ENCODE data around the gene NELL2.

Gene NELL2

DNA sequence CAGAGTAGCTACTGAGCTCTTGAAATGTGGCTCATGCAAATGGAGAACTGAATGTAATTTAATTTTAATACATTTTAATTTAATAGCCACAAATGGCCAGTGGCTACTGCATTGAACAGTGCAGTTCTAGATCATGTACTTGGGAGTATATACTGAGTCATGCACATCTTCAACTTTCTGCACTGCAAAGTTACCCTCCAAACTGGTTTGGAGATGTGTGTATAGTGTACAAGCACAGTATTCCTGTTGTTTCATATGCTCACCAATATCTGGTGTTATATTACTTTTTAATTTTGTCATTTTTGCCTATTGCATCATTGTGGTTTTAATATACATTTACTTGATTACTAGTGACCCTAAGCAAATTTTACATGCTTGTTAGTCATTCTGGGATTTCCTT, 372.8 kb downstream of the NELL2 start:
- no peaks in the 10 kb centered on the region for H3K27me3 Mint-ChIP-seq
- H3K27ac Mint-ChIP-seq = no peak overlapping the region
- peak; percentile 52 for ATAC-seq
- DNase-seq = no peak
- no peaks in the 10 kb centered on the region for H3K4me1 Mint-ChIP-seq
- peaks cover 0 to 7% of the 10 kb centered on the region in 2 donors for H3K9me3 Mint-ChIP-seq
- no peak overlapping the region for H3K4me3 Mint-ChIP-seq

DNA sequence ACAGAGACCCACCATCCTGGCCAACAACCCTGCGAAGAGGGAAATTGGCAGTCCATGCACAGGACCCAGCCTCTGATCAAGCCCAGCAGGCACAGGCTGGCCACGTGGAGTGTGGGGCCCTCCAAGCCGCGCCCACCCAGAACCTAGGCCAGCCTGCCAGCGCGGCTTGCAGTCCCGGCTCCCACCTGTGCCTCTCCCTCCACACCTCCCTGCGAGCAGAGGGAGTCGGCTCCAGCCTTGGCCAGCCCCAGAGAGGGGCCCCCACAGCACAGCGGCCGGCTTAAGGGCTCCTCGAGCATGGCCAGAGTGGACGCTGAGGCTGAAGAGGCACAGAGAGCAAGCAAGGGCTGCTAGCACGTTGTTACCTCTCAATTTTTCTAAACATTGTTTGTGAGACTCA, 373.4 kb downstream of the NELL2 start:
- Mint-ChIP-seq H3K4me3 (no peak overlapping the region), H3K27me3 (no peaks in the 10 kb centered on the region), H3K27ac (peak overlapping the region in 1 of 2 donors; percentile 19), H3K9me3 (peaks cover 0 to 7% of the 10 kb centered on the region in 2 donors), H3K4me1 (no peaks in the 10 kb centered on the region)
- peak; percentile 37 for ATAC-seq
- DNase-seq = peak in 1 of 2 donors; percentile 9

DNA sequence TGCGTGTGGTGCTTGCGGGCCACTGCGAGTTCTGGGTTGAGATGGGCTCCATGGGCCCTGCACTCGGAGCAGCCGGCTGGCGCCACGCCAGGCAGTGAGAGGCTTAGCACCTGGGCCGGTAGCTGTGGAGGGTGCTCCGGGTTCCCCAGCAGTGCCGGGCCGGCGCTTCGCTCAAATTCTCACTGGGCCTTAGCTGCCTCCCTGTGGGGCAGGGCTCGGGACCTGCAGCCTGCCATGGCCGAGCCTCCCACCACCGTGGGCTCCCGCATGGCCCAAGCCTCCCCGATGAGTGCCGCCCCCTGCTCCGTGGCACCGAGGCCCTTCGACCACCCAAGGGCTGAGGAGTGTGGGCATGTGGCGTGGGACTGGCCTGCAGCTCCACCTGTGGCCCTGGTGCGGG, 375.7 kb downstream of the NELL2 start:
- Mint-ChIP-seq H3K27ac (peak overlapping the region in 1 of 2 donors; percentile 80), H3K9me3 (peaks cover 0 to 7% of the 10 kb centered on the region in 2 donors), H3K4me1 (no peaks in the 10 kb centered on the region), H3K4me3 (no peak overlapping the region), H3K27me3 (no peaks in the 10 kb centered on the region)
- DNase-seq (no peak), ATAC-seq (peak; percentile 42)

DNA sequence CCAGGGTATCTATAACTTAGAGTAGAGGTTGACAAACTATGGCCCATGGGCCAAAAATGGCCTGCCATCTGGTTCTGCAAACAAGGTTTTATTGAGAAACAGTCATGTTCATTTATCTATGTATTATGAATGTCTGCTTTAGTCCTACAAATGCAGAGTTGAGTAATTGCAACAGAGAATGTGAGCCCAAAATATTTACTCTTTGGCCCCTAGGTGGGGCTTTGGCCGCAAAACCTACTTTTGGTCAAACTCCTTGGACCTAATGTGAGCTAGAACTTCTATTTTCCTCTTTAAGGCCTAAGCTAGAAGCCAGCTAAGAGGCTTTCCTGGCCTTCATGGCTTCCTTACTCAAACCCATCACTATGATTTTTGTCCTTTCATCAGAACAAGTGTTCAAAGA, 379.1 kb downstream of the NELL2 start:
- H3K27me3 Mint-ChIP-seq = peaks cover 16% of the 10 kb centered on the region
- no peak for DNase-seq
- ATAC-seq = no peak
- H3K4me1 Mint-ChIP-seq = no peaks in the 10 kb centered on the region
- no peak overlapping the region for H3K4me3 Mint-ChIP-seq
- peaks cover 0 to 11% of the 10 kb centered on the region in 2 donors for H3K9me3 Mint-ChIP-seq
- no peak overlapping the region for H3K27ac Mint-ChIP-seq

GRCh38 chr12:44490181-44490580, 385.9 kb downstream of the NELL2 start:
- DNase-seq (no peak), ATAC-seq (no peak)
- H3K4me3 Mint-ChIP-seq = no peak overlapping the region
- peaks cover 0 to 14% of the 10 kb centered on the region in 2 donors for H3K9me3 Mint-ChIP-seq
- H3K27me3 Mint-ChIP-seq = peaks cover 30% of the 10 kb centered on the region
- no peaks in the 10 kb centered on the region for H3K4me1 Mint-ChIP-seq
- no peak overlapping the region for H3K27ac Mint-ChIP-seq

- Mint-ChIP-seq H3K27me3 (peaks cover 44% of the 10 kb centered on the region), H3K4me1 (no peaks in the 10 kb centered on the region), H3K27ac (no peak overlapping the region), H3K4me3 (no peak overlapping the region), H3K9me3 (peaks cover 0 to 18% of the 10 kb centered on the region in 2 donors)
- DNase-seq (no peak), ATAC-seq (no peak)
Observed at GRCh38 chr12:44488180-44488579, 387.9 kb downstream of the NELL2 start.

DNA sequence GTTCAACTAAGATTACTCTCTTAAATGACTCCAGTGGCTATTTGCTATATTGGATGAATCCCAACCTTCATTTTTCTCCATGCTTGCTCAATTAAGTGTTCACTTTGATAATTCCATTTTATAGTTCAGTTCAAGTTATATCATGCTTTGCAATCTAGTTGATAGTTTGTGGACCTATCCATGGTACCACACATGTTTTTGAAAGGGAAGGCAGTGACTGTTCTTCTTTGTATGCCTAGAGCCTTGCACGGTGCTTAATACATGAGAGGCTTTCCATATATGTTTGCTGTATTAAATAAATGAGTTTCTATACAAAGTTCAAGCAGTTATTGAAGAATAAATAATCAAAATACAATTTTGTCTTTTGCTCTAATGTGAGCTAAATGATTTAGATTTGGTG, 391.3 kb downstream of the NELL2 start:
- no peak overlapping the region for H3K27ac Mint-ChIP-seq
- H3K4me1 Mint-ChIP-seq = no peaks in the 10 kb centered on the region
- peaks cover 8 to 20% of the 10 kb centered on the region in 2 donors for H3K9me3 Mint-ChIP-seq
- peaks cover 27% of the 10 kb centered on the region for H3K27me3 Mint-ChIP-seq
- DNase-seq (no peak), ATAC-seq (no peak)
- no peak overlapping the region for H3K4me3 Mint-ChIP-seq

DNA sequence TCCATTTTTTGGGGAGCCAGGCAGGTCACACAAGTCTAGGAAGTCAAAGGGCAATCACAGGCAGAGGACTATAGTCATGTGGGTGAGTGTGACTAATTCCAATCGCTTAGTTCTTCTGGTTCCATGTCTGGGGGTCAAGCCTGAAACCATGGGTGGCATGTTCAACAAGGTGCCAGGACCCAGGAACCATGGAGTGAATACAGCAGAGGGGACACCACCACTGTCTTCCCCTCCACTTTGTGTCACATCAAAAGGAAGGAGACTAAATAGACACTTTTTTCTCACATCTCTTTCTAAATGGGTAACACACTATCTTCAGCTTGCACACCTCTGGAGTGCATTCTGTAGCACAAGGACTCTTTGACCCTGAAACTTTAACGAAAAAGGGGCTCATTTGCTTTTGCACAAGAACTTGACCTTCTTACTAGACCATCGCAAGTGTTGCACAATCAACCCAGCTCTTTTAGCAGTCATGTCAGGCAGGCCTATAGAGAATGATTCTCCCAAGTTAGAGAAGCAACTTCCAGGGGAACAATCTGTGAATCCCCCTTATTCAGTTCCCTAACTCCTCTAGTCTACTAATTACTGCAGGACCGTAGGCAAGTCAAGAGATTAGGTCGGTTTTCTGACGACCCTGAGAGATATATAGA, 398.7 kb downstream of the NELL2 start:
- Mint-ChIP-seq H3K4me1 (no peaks in the 10 kb centered on the region), H3K27me3 (peaks cover under 1% of the 10 kb centered on the region), H3K27ac (no peak overlapping the region), H3K9me3 (peaks cover 46 to 61% of the 10 kb centered on the region in 2 donors), H3K4me3 (no peak overlapping the region)
- ATAC-seq (no peak), DNase-seq (no peak)

DNA sequence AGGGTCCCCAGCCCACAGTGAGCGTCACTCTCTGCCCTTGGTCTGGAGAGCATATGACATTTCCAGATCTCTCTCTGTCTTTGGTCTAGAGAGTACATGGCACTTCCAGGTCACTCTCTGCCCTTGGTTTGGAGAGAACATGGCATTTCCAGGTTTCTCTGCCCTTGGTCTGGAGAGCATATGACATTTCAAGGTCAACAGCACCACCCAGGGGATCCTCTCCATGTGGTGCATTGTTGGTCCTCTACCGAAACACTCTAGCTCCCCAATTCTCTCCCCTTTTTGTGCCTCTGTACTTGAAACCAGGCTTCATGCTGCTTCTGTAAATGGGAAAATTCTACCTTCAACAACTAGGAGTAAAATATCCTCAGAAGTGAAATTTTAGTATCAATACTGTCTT, 399.4 kb downstream of the NELL2 start:
- Mint-ChIP-seq H3K27ac (no peak overlapping the region), H3K9me3 (peaks cover 44 to 60% of the 10 kb centered on the region in 2 donors), H3K4me1 (no peaks in the 10 kb centered on the region), H3K27me3 (no peaks in the 10 kb centered on the region), H3K4me3 (no peak overlapping the region)
- DNase-seq (no peak), ATAC-seq (no peak)

- no peak overlapping the region for H3K27ac Mint-ChIP-seq
- ATAC-seq (no peak), DNase-seq (no peak)
- H3K27me3 Mint-ChIP-seq = no peaks in the 10 kb centered on the region
- no peak overlapping the region for H3K4me3 Mint-ChIP-seq
- H3K4me1 Mint-ChIP-seq = no peaks in the 10 kb centered on the region
- H3K9me3 Mint-ChIP-seq = peaks cover 7 to 15% of the 10 kb centered on the region in 2 donors
Observed at GRCh38 chr12:44465139-44465538, 411.0 kb downstream of the NELL2 start.

DNA sequence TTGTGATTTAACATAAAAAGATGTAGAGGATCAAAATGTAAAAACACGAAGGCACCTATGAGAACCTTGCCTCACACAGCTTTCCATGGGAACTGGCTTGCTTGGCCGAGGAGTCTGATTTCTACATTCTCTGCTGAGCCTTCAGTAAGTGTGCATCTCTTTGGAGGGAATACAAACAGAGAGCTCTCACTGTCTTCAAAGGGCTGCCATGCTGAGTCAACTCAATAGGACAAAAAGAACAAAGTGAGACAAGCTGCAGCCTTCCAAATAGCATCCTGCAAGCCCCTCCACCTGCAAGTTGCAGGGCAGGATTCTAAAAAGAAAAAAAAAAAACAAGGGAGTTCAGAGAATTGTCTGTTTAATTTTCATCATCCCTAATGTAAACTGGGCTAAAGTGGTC, 411.9 kb downstream of the NELL2 start:
- no peak overlapping the region for H3K4me3 Mint-ChIP-seq
- H3K4me1 Mint-ChIP-seq = no peaks in the 10 kb centered on the region
- ATAC-seq (no peak), DNase-seq (no peak)
- no peaks in the 10 kb centered on the region for H3K27me3 Mint-ChIP-seq
- H3K9me3 Mint-ChIP-seq = peaks cover 7 to 15% of the 10 kb centered on the region in 2 donors
- H3K27ac Mint-ChIP-seq = no peak overlapping the region

DNA sequence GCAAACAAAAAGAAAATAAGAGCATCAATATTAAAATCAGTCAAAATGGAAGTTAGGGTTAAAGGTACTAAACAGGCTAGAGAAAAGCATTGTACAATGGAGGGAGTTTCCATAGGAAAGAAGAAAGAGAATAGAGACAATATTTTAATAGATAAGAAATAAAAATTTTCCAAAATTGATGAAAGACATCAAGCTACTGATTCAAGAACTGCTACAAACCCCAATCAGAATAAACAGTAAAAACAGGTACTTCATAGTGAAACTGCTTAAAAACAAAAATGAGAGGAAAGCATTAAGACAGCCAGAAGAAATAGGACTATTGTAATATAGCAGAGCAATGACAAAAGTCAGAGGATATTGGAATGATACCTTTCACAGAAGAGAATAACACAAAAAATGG, 413.4 kb downstream of the NELL2 start:
- Mint-ChIP-seq H3K27me3 (no peaks in the 10 kb centered on the region), H3K27ac (no peak overlapping the region), H3K9me3 (peaks cover 7 to 9% of the 10 kb centered on the region in 2 donors), H3K4me1 (no peaks in the 10 kb centered on the region), H3K4me3 (no peak overlapping the region)
- DNase-seq (no peak), ATAC-seq (no peak)

DNA sequence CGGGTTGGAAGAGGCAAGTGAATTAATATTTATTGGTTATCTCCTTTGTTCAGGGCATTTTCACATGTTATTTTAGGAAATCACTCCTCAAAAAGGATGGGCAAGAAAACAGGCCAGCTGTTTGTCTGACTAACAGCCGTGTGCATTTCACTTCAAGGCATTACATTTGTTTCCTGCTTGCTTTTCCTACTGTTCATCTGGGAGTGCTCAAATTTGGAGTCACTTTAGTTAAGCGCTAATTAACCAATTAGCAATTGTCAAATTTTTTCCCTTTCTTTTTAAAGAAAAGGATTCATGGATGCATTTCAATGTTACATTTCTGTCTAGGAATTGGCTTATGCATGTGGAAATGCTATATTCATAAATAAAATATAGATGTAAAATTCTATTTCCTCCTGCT, 415.9 kb downstream of the NELL2 start:
- Mint-ChIP-seq H3K27me3 (no peaks in the 10 kb centered on the region), H3K4me3 (no peak overlapping the region), H3K9me3 (no peaks in the 10 kb centered on the region), H3K27ac (no peak overlapping the region), H3K4me1 (no peaks in the 10 kb centered on the region)
- no peak for ATAC-seq
- DNase-seq = no peak

DNA sequence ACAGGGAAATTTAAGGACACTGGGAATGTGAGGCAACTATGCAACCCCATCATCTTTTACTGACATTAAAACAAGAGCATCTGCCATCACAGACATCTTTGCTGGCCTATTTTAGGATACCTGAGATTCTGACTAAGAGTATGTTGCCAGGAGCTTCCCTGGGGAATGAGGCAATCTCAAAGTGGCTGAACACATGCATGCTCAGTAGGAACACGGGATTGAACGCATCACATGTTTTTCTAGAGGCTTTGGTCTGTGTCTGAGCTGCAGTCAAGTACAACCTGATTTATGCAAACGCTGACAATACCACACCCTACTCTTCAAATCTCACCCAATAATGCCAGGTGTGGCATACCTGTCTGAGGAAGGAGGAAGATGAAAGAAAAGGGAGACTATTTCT, 416.5 kb downstream of the NELL2 start:
- H3K27ac Mint-ChIP-seq = no peak overlapping the region
- no peaks in the 10 kb centered on the region for H3K27me3 Mint-ChIP-seq
- H3K9me3 Mint-ChIP-seq = no peaks in the 10 kb centered on the region
- ATAC-seq (no peak), DNase-seq (no peak)
- H3K4me1 Mint-ChIP-seq = no peaks in the 10 kb centered on the region
- no peak overlapping the region for H3K4me3 Mint-ChIP-seq
